ENCODE results near the gene RAD23B. TPM values are rescaled to one million over a fixed set of nuclear protein-coding genes. Genes with fewer than 3 reads are reported as not detected.
A peak's percentile ranks its signal among the peaks of the same experiment; 100 is the strongest.

Gene RAD23B
- total RNA-seq, 1 experiment from 2014 or later, result 222 TPM

DNA sequence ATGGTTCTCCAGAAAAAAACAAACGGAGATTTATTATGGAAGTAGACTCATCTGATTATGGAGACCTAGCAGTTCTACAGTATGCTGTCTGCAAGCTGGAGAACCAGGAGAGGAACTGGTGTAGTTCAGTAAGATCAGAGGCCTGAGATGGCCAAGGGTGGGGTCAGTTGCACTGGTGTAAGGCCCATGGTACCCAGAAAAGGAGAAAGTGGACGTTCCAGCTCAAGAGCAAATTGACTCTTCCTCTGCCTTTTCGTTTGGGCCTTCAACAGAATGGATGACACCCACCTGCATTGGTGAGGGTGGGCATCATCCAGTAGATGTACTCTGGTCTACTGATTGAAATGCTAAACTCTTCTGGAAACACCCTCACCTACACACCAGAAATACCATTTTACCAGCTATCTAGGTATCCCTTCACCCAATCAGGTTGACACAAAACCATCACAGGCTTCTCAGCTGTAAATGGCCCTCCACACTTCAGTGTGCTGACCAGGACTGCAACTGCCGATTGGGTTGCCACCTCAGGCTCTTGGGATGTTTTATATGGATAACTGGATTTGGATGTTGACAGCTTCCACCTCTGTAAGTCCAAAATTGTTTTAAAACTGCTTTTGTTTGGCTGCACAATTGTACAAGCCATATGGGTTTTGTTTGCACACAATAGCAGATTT, 51.2 kb downstream of the RAD23B start:
- intact Hi-C loops (cut with micrococcal nuclease), result no loop called here
- no peak overlapping the region for H3K4me3 Mint-ChIP-seq (ENCODE audit: unreplicated experiment)
- no peaks in the 10 kb centered on the region for H3K27me3 Mint-ChIP-seq (ENCODE audit: insufficient read depth, unreplicated experiment)
- DNase-seq (ENCODE audit: unreplicated experiment), result no peak
- POLR2A ChIA-PET, result interaction anchor here (0.6 to 0.9 kb wide), 2 partner anchors 10 to 55 kb away, joined by 3 read pairs; no protein-coding TSS in a partner anchor
- H3K36me3 Mint-ChIP-seq (ENCODE audit: insufficient read depth, unreplicated experiment), result peaks cover 98% of the 10 kb centered on the region
- no peaks in the 10 kb centered on the region for H3K9me3 Mint-ChIP-seq (ENCODE audit: unreplicated experiment)
- no peak overlapping the region for H3K27ac Mint-ChIP-seq (ENCODE audit: low read depth, unreplicated experiment)
- peaks cover 17% of the 10 kb centered on the region for H3K4me1 Mint-ChIP-seq (ENCODE audit: insufficient read depth, unreplicated experiment)
- TF ChIP-seq, protein P1, sequence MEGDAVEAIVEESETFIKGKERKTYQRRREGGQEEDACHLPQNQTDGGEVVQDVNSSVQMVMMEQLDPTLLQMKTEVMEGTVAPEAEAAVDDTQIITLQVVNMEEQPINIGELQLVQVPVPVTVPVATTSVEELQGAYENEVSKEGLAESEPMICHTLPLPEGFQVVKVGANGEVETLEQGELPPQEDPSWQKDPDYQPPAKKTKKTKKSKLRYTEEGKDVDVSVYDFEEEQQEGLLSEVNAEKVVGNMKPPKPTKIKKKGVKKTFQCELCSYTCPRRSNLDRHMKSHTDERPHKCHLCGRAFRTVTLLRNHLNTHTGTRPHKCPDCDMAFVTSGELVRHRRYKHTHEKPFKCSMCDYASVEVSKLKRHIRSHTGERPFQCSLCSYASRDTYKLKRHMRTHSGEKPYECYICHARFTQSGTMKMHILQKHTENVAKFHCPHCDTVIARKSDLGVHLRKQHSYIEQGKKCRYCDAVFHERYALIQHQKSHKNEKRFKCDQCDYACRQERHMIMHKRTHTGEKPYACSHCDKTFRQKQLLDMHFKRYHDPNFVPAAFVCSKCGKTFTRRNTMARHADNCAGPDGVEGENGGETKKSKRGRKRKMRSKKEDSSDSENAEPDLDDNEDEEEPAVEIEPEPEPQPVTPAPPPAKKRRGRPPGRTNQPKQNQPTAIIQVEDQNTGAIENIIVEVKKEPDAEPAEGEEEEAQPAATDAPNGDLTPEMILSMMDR (IDR thresholded peaks at IDR 0.05; ENCODE audit: unreplicated experiment), result no peak
- CTCF ChIA-PET, result interaction anchor here (0.8 to 1.2 kb wide), 3 partner anchors 12 to 95 kb away, joined by 3 to 4 read pairs (median 3); no protein-coding TSS in a partner anchor
- BruUV-seq (replicated peaks), result no TSS peak

DNA sequence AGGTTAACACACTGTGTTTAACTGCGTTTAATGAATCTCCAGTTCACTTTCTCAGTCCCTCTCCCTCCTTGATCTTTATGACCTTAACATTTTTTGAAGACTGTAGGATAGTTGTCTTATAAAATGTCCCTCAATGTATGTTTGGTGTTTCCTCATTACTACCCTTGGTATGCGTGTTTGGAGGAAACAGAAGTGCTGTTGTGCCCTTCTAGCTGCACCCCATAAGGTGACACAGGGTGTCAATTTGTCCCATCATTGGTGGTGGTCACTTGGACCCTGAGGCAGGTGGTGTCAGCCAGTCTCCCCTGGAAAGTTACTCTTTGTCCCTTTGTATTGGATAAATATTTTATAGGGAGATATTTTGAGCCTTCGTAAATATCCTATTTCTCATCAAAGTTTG, 52.3 kb downstream of the RAD23B start:
- H3K4me1 Mint-ChIP-seq (ENCODE audit: insufficient read depth, unreplicated experiment), result peaks cover 17% of the 10 kb centered on the region
- no peak overlapping the region for H3K4me3 Mint-ChIP-seq (ENCODE audit: unreplicated experiment)
- no peaks in the 10 kb centered on the region for H3K27me3 Mint-ChIP-seq (ENCODE audit: insufficient read depth, unreplicated experiment)
- BruUV-seq (replicated peaks), result no TSS peak
- no peak for DNase-seq (ENCODE audit: unreplicated experiment)
- peaks cover 98% of the 10 kb centered on the region for H3K36me3 Mint-ChIP-seq (ENCODE audit: insufficient read depth, unreplicated experiment)
- H3K9me3 Mint-ChIP-seq (ENCODE audit: unreplicated experiment), result no peaks in the 10 kb centered on the region
- peak overlapping the region; percentile 44 for H3K27ac Mint-ChIP-seq (ENCODE audit: low read depth, unreplicated experiment)
- ChIA-PET CTCF (interaction anchor here (1.3 kb wide), 1 partner anchor 179 kb away, joined by 4 read pairs; no protein-coding TSS in a partner anchor), POLR2A (interaction anchor here (0.6 to 0.9 kb wide), 4 partner anchors 8 to 1381 kb away, joined by 3 to 4 read pairs (median 3); no protein-coding TSS in a partner anchor)
- TF ChIP-seq, protein P1 (IDR thresholded peaks at IDR 0.05; ENCODE audit: unreplicated experiment), result no peak
- intact Hi-C loops (cut with micrococcal nuclease), result loop anchor here (5.0 kb wide), 1 partner anchor 53 kb away; the partner anchor contains the start of gene RAD23B

- Mint-ChIP-seq H3K4me3 (ENCODE audit: unreplicated experiment) (no peak overlapping the region), H3K36me3 (ENCODE audit: insufficient read depth, unreplicated experiment) (peaks cover 92% of the 10 kb centered on the region), H3K27me3 (ENCODE audit: insufficient read depth, unreplicated experiment) (no peaks in the 10 kb centered on the region), H3K9me3 (ENCODE audit: unreplicated experiment) (no peaks in the 10 kb centered on the region), H3K27ac (ENCODE audit: low read depth, unreplicated experiment) (peak overlapping the region; percentile 14), H3K4me1 (ENCODE audit: insufficient read depth, unreplicated experiment) (peaks cover 22% of the 10 kb centered on the region)
- CTCF ChIA-PET, result interaction anchor here (0.7 to 1.7 kb wide), 5 partner anchors 33 to 103 kb away, joined by 3 to 4 read pairs (median 3); no protein-coding TSS in a partner anchor
- BruUV-seq (replicated peaks), result no TSS peak
- POLR2A ChIA-PET, result interaction anchor here (0.7 kb wide), 2 partner anchors 10 to 50 kb away, joined by 3 to 5 read pairs; no protein-coding TSS in a partner anchor
- TF ChIP-seq, protein P1 (IDR thresholded peaks at IDR 0.05; ENCODE audit: unreplicated experiment), result no peak
- intact Hi-C loops (cut with micrococcal nuclease), result loop anchor here (5.0 kb wide), 1 partner anchor 55 kb away; the partner anchor contains the start of gene RAD23B
- DNase-seq (ENCODE audit: unreplicated experiment), result peak; percentile 65
These were observed 53.8 kb downstream of the RAD23B start for GRCh38 chr9:107336718-107337360.

Measured in MCF 10A (cell line).